Heart left ventricle (tissue), 13 donors: ENCODE measurements around the gene MEF2D.

ENCODE experiments used
- CTCF ChIP-seq, 12 donors: fragments of 200-600 bp; sonication (generic) in 4 of 12; IDR thresholded peaks; one replicate each; pipeline versions ENCODE4 v1.5.0 to v1.8.0; 2018 to 2022; ENCODE audit warnings: antibody characterized with exemption in 12 of 12, mild to moderate bottlenecking in 5 of 12
- POLR2A ChIP-seq, 2 donors: fragments of 450-650 bp; IDR thresholded peaks; one replicate each; pipeline ENCODE4 v1.6.1; 2017; ENCODE audit warnings: antibody characterized with exemption in 2 of 2, mild to moderate bottlenecking in 2 of 2, moderate library complexity in 2 of 2
- donor health status: ischemic (EF 13 %, LVEDD 7.1; RV severe dilation, severe dysfunction).
- donor health status: DM: no; HTN: yes; CAD: no.
- donor health status: DM: no; HTN: no; CAD: no.
- donor health status: ischemic (EF 25% LVEDD 6.9; RV normal size, moderate dysfunction).
- donor health status: ischemic (EF 25% LVEDD 5.7; RV mildly dilated, moderate dysfunction).
- donor health status: ischemic (EF 35%, LVEDD 5.7; RV mildly dilated, moderate dysfunction).
- donor health status: nonischemic (EF 11% LVEDD 7.7; RV severe dilation, severe dysfunction).
- donor health status: DM: yes; HTN: yes; CAD: no.
- donor health status: PGD.
- donor health status: ischemic (EF 29% LVEDD 5.4; RV normal size, mild dysfunction).
- donor health status: nonischemic (EF 23%, LVEDD 6.1; RV moderate dilation, normal function).

GRCh38 chr1:156460525-156460924, 40.0 kb downstream of the MEF2D start:
- TF ChIP-seq CTCF (IDR thresholded peaks at IDR 0.05): no peak
- TF ChIP-seq POLR2A (IDR thresholded peaks at IDR 0.05): no peak
